Effector CD8-positive, alpha-beta T cell (primary cell): ENCODE measurements around the gene ACVR1C.

Source experiments
- DNase-seq: peaks from one replicate; lab custom pipeline; 2025; lab: John Stamatoyannopoulos, UW

The ACVR1C gene

GRCh38 chr2:157497638-157498314 lies 130.9 kb downstream of the ACVR1C start:
- no peak for DNase-seq

- peak; percentile 35 for DNase-seq
These were observed 136.4 kb downstream of the ACVR1C start for GRCh38 chr2:157492189-157492773.

GRCh38 chr2:157489983-157490382 lies 138.7 kb downstream of the ACVR1C start:
- no peak for DNase-seq

- no peak for DNase-seq
These were observed 139.8 kb downstream of the ACVR1C start for GRCh38 chr2:157488877-157489276.

- no peak for DNase-seq
These were observed 140.9 kb downstream of the ACVR1C start for GRCh38 chr2:157487747-157488146.

- DNase-seq: no peak
These were observed 141.4 kb downstream of the ACVR1C start for GRCh38 chr2:157487271-157487610.

GRCh38 chr2:157486596-157487270 lies 141.9 kb downstream of the ACVR1C start:
- no peak for DNase-seq

GRCh38 chr2:157480182-157480961 lies 148.3 kb downstream of the ACVR1C start:
- no peak for DNase-seq

- no peak for DNase-seq
These were observed 149.3 kb downstream of the ACVR1C start for GRCh38 chr2:157479081-157480027.

- DNase-seq: no peak
These were observed 150.7 kb downstream of the ACVR1C start for GRCh38 chr2:157477919-157478318.

GRCh38 chr2:157476953-157477709 lies 151.5 kb downstream of the ACVR1C start:
- DNase-seq: no peak
